ENCODE results near the gene SLC35G2.
"Not testable (repeated sequence)": the region's sequence is repeated elsewhere in the genome, so short reads cannot be mapped to it uniquely, and the experiment has no call there.

The SLC35G2 gene

DNA sequence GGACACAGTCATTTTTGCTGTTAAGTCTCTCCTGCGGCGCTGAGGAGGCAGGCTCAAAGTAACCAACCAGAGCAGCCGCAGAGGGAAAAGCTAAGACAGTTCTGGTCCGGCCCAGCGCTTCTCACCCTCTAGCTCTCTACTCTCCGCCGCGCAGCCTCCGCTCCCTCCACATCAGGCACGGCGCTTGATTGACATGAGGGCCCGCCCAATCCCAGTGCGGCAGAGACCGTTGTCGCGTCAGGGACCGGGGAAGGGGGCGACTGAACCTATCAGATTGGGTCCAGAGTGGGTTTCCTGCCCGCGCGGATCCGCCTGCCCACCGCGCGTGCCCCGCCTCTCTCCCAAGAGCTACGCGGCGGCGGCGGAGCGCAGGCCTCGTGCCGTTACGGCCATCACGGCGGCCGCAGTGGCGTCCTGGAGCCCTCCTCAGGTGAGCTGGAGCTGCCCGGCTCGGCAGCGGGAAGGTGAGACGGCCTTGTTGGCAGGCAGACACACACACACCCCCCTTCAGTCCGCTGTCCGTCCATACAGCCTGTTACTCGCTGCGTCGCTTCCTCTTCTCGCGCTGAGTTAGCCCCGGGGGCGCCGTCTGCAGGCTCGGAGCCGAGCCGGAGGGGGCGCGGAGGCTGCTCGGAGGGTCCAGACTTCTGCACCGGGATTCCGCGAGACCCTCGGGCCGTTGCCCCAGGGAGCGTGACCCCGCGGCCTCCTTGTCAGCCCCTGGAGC lies 43.1 kb downstream of the SLC35G2 start, which contains the start of gene NCK1:
NCK1 (plus strand) TSS at position 319 of the 727 bp plus-strand sequence. CDS start 65,794 bp downstream, outside the sequence.
- peak within 1 kb of the TSS; percentile 70 to 81 for H3K4me3 ChIP-seq (replicated peaks in 1 of 2; ENCODE audit: low read depth in 2 of 2, low read length in 2 of 2)
- TF ChIP-seq, protein P1, sequence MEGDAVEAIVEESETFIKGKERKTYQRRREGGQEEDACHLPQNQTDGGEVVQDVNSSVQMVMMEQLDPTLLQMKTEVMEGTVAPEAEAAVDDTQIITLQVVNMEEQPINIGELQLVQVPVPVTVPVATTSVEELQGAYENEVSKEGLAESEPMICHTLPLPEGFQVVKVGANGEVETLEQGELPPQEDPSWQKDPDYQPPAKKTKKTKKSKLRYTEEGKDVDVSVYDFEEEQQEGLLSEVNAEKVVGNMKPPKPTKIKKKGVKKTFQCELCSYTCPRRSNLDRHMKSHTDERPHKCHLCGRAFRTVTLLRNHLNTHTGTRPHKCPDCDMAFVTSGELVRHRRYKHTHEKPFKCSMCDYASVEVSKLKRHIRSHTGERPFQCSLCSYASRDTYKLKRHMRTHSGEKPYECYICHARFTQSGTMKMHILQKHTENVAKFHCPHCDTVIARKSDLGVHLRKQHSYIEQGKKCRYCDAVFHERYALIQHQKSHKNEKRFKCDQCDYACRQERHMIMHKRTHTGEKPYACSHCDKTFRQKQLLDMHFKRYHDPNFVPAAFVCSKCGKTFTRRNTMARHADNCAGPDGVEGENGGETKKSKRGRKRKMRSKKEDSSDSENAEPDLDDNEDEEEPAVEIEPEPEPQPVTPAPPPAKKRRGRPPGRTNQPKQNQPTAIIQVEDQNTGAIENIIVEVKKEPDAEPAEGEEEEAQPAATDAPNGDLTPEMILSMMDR (IDR thresholded peaks at IDR 0.05; ENCODE audit: low read depth, low read length), result peak; percentile 13
- DNase-seq (ENCODE audit: low read depth in 2 of 2), result peak; percentile 98 to 99

DNA sequence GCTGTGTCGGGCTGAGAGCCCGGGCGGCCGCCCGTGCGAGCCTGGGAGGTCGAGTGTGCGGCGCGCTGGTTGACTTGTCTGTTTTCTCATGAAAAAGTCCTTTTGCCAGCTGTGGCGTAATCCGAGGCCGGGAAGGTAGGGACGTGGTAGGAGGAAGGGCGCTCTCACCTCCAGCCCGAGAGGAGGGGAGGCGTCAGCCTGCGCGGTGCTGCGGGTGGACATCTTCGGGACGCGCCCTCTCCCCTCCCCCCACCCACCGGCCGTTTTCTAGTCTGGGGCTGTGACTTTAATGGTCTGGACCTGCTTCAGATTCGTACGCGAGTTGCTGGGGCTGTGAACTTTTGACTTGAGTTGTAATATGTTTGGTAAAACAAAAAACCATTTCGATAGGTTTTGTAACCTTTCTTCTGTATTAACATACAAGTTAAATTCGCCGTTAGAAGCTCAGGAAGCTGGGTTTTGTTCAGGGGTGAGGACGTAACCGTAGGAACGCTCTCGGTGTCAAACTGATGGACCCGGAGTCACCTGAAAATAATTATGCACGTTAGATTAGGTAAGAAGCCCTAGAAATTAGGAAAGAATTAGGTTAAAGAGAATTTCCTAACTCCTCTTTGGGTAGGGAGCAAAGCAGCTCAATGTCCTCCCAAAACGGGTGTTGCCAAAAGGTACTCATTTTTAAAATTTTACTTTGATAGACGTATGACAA lies 43.8 kb downstream of the SLC35G2 start:
- DNase-seq (ENCODE audit: low read depth in 2 of 2), result peak; percentile 67 to 68
- TF ChIP-seq, protein P1 (IDR thresholded peaks at IDR 0.05; ENCODE audit: low read depth, low read length), result no peak
- H3K4me3 ChIP-seq (replicated peaks in 1 of 2; ENCODE audit: low read depth in 2 of 2, low read length in 2 of 2), result peak overlapping the region; percentile 70 to 81

DNA sequence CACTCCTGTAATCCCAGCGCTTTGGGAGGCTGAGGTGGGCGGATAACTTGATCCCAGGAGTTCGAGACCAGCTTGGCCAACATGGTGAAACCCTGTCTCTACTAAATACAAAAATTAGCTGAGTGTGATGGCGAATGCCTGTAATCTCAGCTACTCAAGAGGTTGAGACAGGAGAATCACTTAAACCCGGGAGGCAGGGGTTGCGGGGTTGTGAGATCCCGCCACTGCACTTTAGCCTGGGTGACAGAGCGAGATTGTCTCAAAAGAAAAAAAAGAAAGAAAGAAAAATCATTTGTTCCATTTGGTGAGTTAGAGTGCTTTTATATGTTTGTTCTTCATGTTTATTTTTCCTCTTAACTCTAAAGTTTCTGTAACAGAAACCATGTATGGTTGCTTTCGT lies 50.4 kb downstream of the SLC35G2 start:
- TF ChIP-seq, protein P1 (IDR thresholded peaks at IDR 0.05; ENCODE audit: low read depth, low read length), result no peak
- H3K4me3 ChIP-seq (replicated peaks in 1 of 2; ENCODE audit: low read depth in 2 of 2, low read length in 2 of 2), result no peak overlapping the region
- no peak for DNase-seq (ENCODE audit: low read depth in 2 of 2)

DNA sequence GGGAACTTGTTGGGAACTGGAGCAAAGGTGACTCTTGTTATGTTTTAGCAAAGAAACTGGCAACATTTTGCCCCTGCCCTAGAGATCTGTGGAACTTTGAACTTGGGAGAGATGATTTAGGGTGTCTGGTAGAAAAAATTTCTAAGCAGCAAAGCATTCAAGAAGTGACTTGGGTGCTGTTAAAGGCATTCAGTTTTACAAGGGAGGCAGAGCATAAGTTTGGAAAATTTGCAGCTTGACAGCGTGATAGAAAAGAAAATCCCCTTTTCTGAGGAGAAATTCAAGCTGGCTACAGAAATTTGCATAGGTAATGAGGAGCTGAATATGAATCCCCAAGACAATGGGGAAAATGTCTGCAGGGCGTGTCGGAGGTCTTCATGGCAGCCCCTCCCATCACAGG lies 53.3 kb downstream of the SLC35G2 start:
- not testable (repeated sequence) for H3K4me3 ChIP-seq (replicated peaks in 1 of 2; ENCODE audit: low read depth in 2 of 2, low read length in 2 of 2); DNase-seq (ENCODE audit: low read depth in 2 of 2)

DNA sequence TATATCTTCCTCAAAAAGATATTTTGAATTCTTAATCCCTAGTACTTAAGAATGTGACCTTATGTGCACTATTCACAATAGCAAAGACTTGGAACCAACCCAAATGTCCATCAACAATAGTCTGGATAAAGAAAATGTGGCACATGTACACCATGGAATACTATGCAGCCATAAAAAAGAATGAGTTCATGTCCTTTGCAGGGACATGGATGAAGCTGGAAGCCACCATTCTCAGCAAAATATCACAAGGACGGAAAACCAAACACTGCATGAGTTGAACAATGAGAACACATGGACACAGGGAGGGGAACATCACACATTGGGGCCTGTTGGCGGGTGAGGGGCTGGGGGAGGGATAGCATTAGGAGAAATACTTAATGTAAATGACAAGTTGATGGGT lies 60.6 kb downstream of the SLC35G2 start:
- DNase-seq (ENCODE audit: low read depth in 2 of 2); H3K4me3 ChIP-seq (replicated peaks in 1 of 2; ENCODE audit: low read depth in 2 of 2, low read length in 2 of 2): not testable (repeated sequence)

DNA sequence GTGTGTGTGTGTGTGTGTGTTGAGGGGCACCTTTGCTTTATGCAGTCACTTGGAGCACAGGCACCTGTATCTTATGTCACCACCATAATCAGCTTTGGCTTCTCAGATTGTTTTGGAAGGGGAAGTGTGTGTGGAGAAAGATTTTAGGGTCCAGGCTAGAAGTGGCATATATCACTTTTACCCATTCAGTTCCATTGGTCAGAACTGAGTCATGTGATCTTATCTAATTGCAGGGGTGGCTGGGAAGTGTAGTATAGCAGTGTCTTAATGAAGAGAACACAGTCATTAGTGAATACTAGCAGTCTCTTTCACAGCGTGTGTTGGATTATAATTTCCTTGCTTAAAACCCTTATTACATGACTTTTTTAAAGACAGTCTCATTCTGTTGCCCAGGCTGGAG lies 63.6 kb downstream of the SLC35G2 start:
- TF ChIP-seq, protein P1 (IDR thresholded peaks at IDR 0.05; ENCODE audit: low read depth, low read length), result no peak
- H3K4me3 ChIP-seq (replicated peaks in 1 of 2; ENCODE audit: low read depth in 2 of 2, low read length in 2 of 2), result no peak overlapping the region
- DNase-seq (ENCODE audit: low read depth in 2 of 2), result no peak

DNA sequence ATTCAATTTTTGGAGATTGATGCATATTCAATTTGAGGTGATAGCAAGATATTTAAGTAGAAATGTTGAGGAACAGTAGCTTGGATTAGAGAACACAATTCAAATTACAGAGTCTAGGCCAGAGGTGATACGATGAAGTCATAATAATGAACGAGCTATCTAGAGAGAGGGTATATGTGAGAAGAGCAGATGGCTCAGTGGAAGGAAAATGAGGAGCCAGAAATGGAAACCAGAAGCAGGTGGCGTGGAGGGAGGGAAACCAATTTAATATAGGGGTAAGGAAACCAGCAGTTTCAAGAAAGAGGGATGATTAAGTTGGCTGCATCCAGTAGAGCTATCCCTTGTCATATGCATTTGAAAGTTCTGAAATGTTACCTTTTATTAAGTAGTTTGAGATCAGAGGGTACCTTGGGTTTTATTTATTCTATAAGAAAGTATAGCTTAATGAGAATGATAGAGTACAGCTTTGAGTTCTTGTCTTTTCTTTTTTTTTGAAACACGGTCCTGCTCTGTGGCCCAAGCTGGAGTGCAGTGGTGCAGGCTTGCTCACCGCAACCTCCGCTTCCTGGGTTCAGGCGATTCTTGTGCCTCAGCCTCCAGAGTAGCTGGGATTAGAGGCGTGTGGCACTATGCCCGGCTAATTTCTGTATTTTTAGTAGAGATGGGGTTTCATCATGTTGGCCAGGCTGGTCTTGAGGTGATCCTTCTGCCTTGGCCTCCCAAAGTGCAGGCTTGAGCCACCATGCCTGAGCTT lies 65.2 kb downstream of the SLC35G2 start:
- TF ChIP-seq, protein P1 (IDR thresholded peaks at IDR 0.05; ENCODE audit: low read depth, low read length), result no peak

More for the DNA sequence above, 65.2 kb downstream of the SLC35G2 start:
- H3K4me3 ChIP-seq (replicated peaks in 1 of 2; ENCODE audit: low read depth in 2 of 2, low read length in 2 of 2), result no peak overlapping the region
- DNase-seq (ENCODE audit: low read depth in 2 of 2), result no peak

All from cardiac fibroblast (primary cell).